Liver (tissue), 9 donors: ENCODE data around the gene RTN3. TPM values are rescaled to one million over a fixed set of nuclear protein-coding genes. Genes with fewer than 3 reads are reported as not detected.

Experiments
- DNase-seq: peaks from one replicate; pipeline ENCODE4 v3.0.0-alpha.2; 2017; ENCODE audit warnings: low spot score
- H3K27ac ChIP-seq, 2 donors: one replicate each; pipeline ENCODE4 v1.7.0; 2013; ENCODE audit warnings: inconsistent platforms in 2 of 2, low read length in 2 of 2, control low read depth in 1 of 2, low read depth in 1 of 2, mild to moderate bottlenecking in 1 of 2
- H3K27me3 ChIP-seq, 4 donors: one replicate each; pipeline versions ENCODE4 v1.6.1 to v1.7.0; 2013; ENCODE audit warnings: low read length in 3 of 4, inconsistent platforms in 1 of 4, mild to moderate bottlenecking in 1 of 4, moderate library complexity in 1 of 4; ENCODE audit not compliant: control insufficient read depth in 4 of 4, insufficient read depth in 4 of 4
- H3K36me3 ChIP-seq, 4 donors: one replicate each; pipeline versions ENCODE4 v1.6.1 to v1.7.0; 2013; ENCODE audit warnings: low read length in 3 of 4, mild to moderate bottlenecking in 3 of 4, low read depth in 1 of 4, moderate library complexity in 1 of 4; ENCODE audit not compliant: control insufficient read depth in 4 of 4, insufficient read depth in 3 of 4
- H3K4me1 ChIP-seq, 4 donors: one replicate each; pipeline versions ENCODE4 v1.6.1 to v1.7.0; 2013; ENCODE audit warnings: low read length in 3 of 4, mild to moderate bottlenecking in 3 of 4, moderate library complexity in 1 of 4; ENCODE audit not compliant: control insufficient read depth in 4 of 4, insufficient read depth in 4 of 4
- H3K4me3 ChIP-seq, 3 donors: one replicate each; pipeline versions ENCODE4 v1.6.1 to v1.7.0; 2013; ENCODE audit warnings: low read length in 3 of 3, control low read depth in 1 of 3, low read depth in 1 of 3, mild to moderate bottlenecking in 1 of 3
- H3K9ac ChIP-seq, 2 donors: one replicate each; pipeline ENCODE4 v1.7.0; 2013; ENCODE audit warnings: low read length in 2 of 2, mild to moderate bottlenecking in 2 of 2, moderate library complexity in 2 of 2, control low read depth in 1 of 2, low read depth in 1 of 2
- H3K9me3 ChIP-seq, 4 donors: one replicate each; pipeline versions ENCODE4 v1.6.1 to v1.7.0; 2013; ENCODE audit warnings: low read length in 3 of 4; ENCODE audit not compliant: control insufficient read depth in 4 of 4
- ATF3 ChIP-seq: IDR thresholded peaks from 2 replicates; pipeline ENCODE4 v1.6.1; 2016; ENCODE audit warnings: antibody characterized with exemption
- CTCF ChIP-seq: fragments of 150-350 bp; IDR thresholded peaks from 2 replicates; pipeline ENCODE4 v1.5.1; 2017; ENCODE audit warnings: improper control_type of control experiment, low read depth, low read length; ENCODE audit not compliant: missing input control
- EGR1 ChIP-seq, 2 donors: IDR thresholded peaks; 2 replicates each; pipeline ENCODE4 v1.6.1; 2016 to 2018; ENCODE audit warnings: antibody characterized with exemption in 2 of 2, low read depth in 2 of 2
- FOXA2 ChIP-seq: IDR thresholded peaks from 2 replicates; pipeline ENCODE4 v1.6.1; 2016; ENCODE audit warnings: antibody characterized with exemption
- HNF4A ChIP-seq, 2 donors: conservative IDR thresholded peaks; 2 replicates each; pipeline ENCODE4 v1.6.1; 2016; ENCODE audit warnings: antibody characterized with exemption in 2 of 2, mild to moderate bottlenecking in 2 of 2
- JUND ChIP-seq, 2 donors: IDR thresholded peaks; 2 replicates each; pipeline ENCODE4 v1.6.1; 2016; ENCODE audit warnings: antibody characterized with exemption in 2 of 2
- MAX ChIP-seq: IDR thresholded peaks from 2 replicates; pipeline ENCODE4 v1.6.1; 2016; ENCODE audit warnings: antibody characterized with exemption
- NR2F2 ChIP-seq: IDR thresholded peaks from 2 replicates; pipeline ENCODE4 v1.6.1; 2016; ENCODE audit warnings: antibody characterized with exemption
- RAD21 ChIP-seq, 2 donors: IDR thresholded peaks; 2 replicates each; pipeline ENCODE4 v1.6.1; 2016; ENCODE audit warnings: antibody characterized with exemption in 2 of 2, mild to moderate bottlenecking in 2 of 2
- RXRA ChIP-seq, 2 donors: IDR thresholded peaks; 2 replicates each; pipeline ENCODE4 v1.6.1; 2017 to 2018; ENCODE audit warnings: antibody characterized with exemption in 2 of 2, mild to moderate bottlenecking in 1 of 2
- SP1 ChIP-seq: IDR thresholded peaks from 2 replicates; pipeline ENCODE4 v1.6.1; 2018; ENCODE audit warnings: antibody characterized with exemption, mild to moderate bottlenecking
- TAF1 ChIP-seq: conservative IDR thresholded peaks from 2 replicates; pipeline ENCODE4 v1.6.1; 2016; ENCODE audit warnings: antibody characterized with exemption, mild to moderate bottlenecking
- YY1 ChIP-seq: IDR thresholded peaks from 2 replicates; pipeline ENCODE4 v1.6.1; 2016; ENCODE audit warnings: antibody characterized with exemption, mild to moderate bottlenecking
- ZBTB33 ChIP-seq: IDR thresholded peaks from 2 replicates; pipeline ENCODE4 v1.6.1; 2016; ENCODE audit warnings: antibody characterized with exemption
- WGBS: extraction: QIAGEN DNeasy Blood & Tissue Kit; methylation state at CpG from one replicate; pipeline ENCODE4 v1.1.7; 2013; 5-methylcytosine and 5-hydroxymethylcytosine counted together
- polyA plus RNA-seq, 2 donors: library from polyadenylated mRNA; stranded (reverse) in 1 of 2; unstranded in 1 of 2; fragments of 200-250 nt in 1 of 2; fragments of >200 nt in 1 of 2; fragmentation: Nextera tagmentation in 1 of 2; extraction: Ambion mirVana in 1 of 2; gene quantifications; one replicate each; pipeline versions ENCODE4 v1.2.1 to v1.2.3, GENCODE V29; 2013 to 2015
- total RNA-seq, 2 donors: library from RNA; depleted of rRNA; stranded (reverse); fragments of >200 nt; gene quantifications; one replicate each; pipeline ENCODE4 v1.2.3, GENCODE V29; 2014
- donor health status: healthy.
- donor health status: healthy.
- donor health status: healthy.
- donor health status: healthy.
- donor health status: healthy.

Gene RTN3
- total and polyA plus RNA-seq, 4 donors, result 29.7 to 49.3 (median 31.4) TPM

- no peak overlapping the region for H3K9ac ChIP-seq
- no peak for DNase-seq
- H3K27ac ChIP-seq, result no peak overlapping the region
- no peak for TF ChIP-seq ATF3
- no peak for TF ChIP-seq HNF4A (conservative IDR thresholded peaks at IDR 0.05)
- TF ChIP-seq FOXA2, result no peak
- TF ChIP-seq TAF1, result no peak
- no peak for TF ChIP-seq CTCF
- TF ChIP-seq YY1, result no peak
- TF ChIP-seq SP1, result no peak
- TF ChIP-seq RXRA (IDR thresholded peaks at IDR 0.05), result no peak
- no peak for TF ChIP-seq EGR1 (IDR thresholded peaks at IDR 0.05; ENCODE audit: low read depth in 2 of 2)
- TF ChIP-seq NR2F2, result no peak
- WGBS, result 94% methylated on average over 1 of the region's 1 CpG
- no peaks in the 10 kb centered on the region for H3K36me3 ChIP-seq
- H3K4me1 ChIP-seq, result peaks cover 2 to 5% (median 3%) of the 10 kb centered on the region in 4 donors
- H3K4me3 ChIP-seq, result no peak overlapping the region
- no peaks in the 10 kb centered on the region for H3K9me3 ChIP-seq
- H3K27me3 ChIP-seq, result no peaks in the 10 kb centered on the region
These were observed 6.5 kb downstream of the RTN3 start for GRCh38 chr11:63687845-63688244.

GRCh38 chr11:63694596-63694995, 13.3 kb downstream of the RTN3 start:
- H3K4me3 ChIP-seq, result no peak overlapping the region
- no peaks in the 10 kb centered on the region for H3K36me3 ChIP-seq
- no peak for DNase-seq
- 94% methylated on average over 7 of the region's 7 CpGs for WGBS
- H3K9ac ChIP-seq, result no peak overlapping the region
- H3K9me3 ChIP-seq, result no peaks in the 10 kb centered on the region
- TF ChIP-seq NR2F2, result no peak
- no peak for TF ChIP-seq FOXA2
- TF ChIP-seq JUND (IDR thresholded peaks at IDR 0.05), result no peak
- TF ChIP-seq YY1, result no peak
- no peak for TF ChIP-seq EGR1 (IDR thresholded peaks at IDR 0.05; ENCODE audit: low read depth in 2 of 2)
- no peak for TF ChIP-seq MAX
- peaks cover 0 to 1% (median 0%) of the 10 kb centered on the region in 4 donors for H3K4me1 ChIP-seq
- no peak overlapping the region for H3K27ac ChIP-seq
- no peaks in the 10 kb centered on the region for H3K27me3 ChIP-seq

- 88% methylated on average over 11 of the region's 11 CpGs for WGBS
- H3K4me1 ChIP-seq, result no peaks in the 10 kb centered on the region
- DNase-seq, result no peak
- no peaks in the 10 kb centered on the region for H3K9me3 ChIP-seq
- H3K4me3 ChIP-seq, result no peak overlapping the region
- H3K27me3 ChIP-seq, result no peaks in the 10 kb centered on the region
- no peaks in the 10 kb centered on the region for H3K36me3 ChIP-seq
- H3K9ac ChIP-seq, result no peak overlapping the region
- H3K27ac ChIP-seq, result no peak overlapping the region
- TF ChIP-seq SP1 (no peak), MAX (no peak), CTCF (no peak), HNF4A (conservative IDR thresholded peaks at IDR 0.05) (no peak), TAF1 (no peak), FOXA2 (no peak), YY1 (no peak), RAD21 (IDR thresholded peaks at IDR 0.05) (no peak), JUND (IDR thresholded peaks at IDR 0.05) (no peak), ATF3 (no peak), ZBTB33 (no peak), RXRA (IDR thresholded peaks at IDR 0.05) (no peak)
These were observed 17.9 kb downstream of the RTN3 start for GRCh38 chr11:63698976-63699733.
